Gastroesophageal sphincter (tissue), 4 donors: ENCODE measurements around the gene CAMKMT. TPM values are rescaled to one million over a fixed set of nuclear protein-coding genes. Genes with fewer than 3 reads are reported as not detected.

Source experiments
- ATAC-seq: fragments of 150-250 bp; one replicate; pipeline ENCODE4 v1.9.1; 2016; ENCODE audit warnings: mild to moderate bottlenecking, moderate library complexity
- H3K27ac ChIP-seq, 4 donors: fragments of 200-600 bp; sonication (generic) in 3 of 4; 1 replicate in 3 of 4; 2 replicates in 1 of 4; pipeline ENCODE4 v1.5.1; 2016 to 2019
- H3K27me3 ChIP-seq: fragments of 200-600 bp; sonication (generic); one replicate; pipeline ENCODE4 v1.5.1; 2019
- H3K36me3 ChIP-seq, 2 donors: fragments of 200-600 bp; sonication (generic); one replicate each; pipeline ENCODE4 v1.5.1; 2019; ENCODE audit warnings: control low read depth in 1 of 2
- H3K4me1 ChIP-seq, 3 donors: fragments of 200-600 bp; sonication (generic); 1 replicate in 2 of 3; 2 replicates in 1 of 3; pipeline ENCODE4 v1.5.1; 2016 to 2019; ENCODE audit warnings: control low read depth in 2 of 3
- H3K4me3 ChIP-seq, 2 donors: fragments of 200-600 bp; sonication (generic); one replicate each; pipeline ENCODE4 v1.5.1; 2019; ENCODE audit warnings: mild to moderate bottlenecking in 1 of 2, moderate library complexity in 1 of 2
- H3K9me3 ChIP-seq, 3 donors: fragments of 200-600 bp; sonication (generic); one replicate each; pipeline ENCODE4 v1.5.1; 2017 to 2019; ENCODE audit warnings: control low read depth in 2 of 3
- EP300 ChIP-seq: sonication (generic); formaldehyde crosslinking; IDR thresholded peaks from one replicate; pipeline ENCODE4 v1.6.1; 2017; ENCODE audit warnings: antibody characterized with exemption, mild to moderate bottlenecking
- POLR2A ChIP-seq, 2 donors: fragments of 450-650 bp; IDR thresholded peaks; one replicate each; pipeline ENCODE4 v1.6.1; 2017; ENCODE audit warnings: antibody characterized with exemption in 2 of 2, mild to moderate bottlenecking in 2 of 2, moderate library complexity in 1 of 2
- POLR2AphosphoS5 ChIP-seq: sonication (generic); formaldehyde crosslinking; IDR thresholded peaks from one replicate; pipeline ENCODE4 v1.6.1; 2017; ENCODE audit warnings: antibody characterized with exemption
- WGBS, 2 donors: methylation state at CpG; one replicate each; pipeline ENCODE4 v1.1.5; 2018; ENCODE audit warnings: low coverage in 1 of 2; 5-methylcytosine and 5-hydroxymethylcytosine counted together
- total RNA-seq, 4 donors: library from RNA; depleted of rRNA; stranded (reverse); fragments of >200 nt; gene quantifications; one replicate each; pipeline ENCODE4 v1.1.0, GENCODE V29; 2016
- TF ChIP-seq, protein P1 (sequence below), 4 experiments: fragments of 200-600 bp in 2 of 4; fragments of 450-650 bp in 2 of 4; sonication (generic) in 1 of 4; IDR thresholded peaks; one replicate each; pipeline ENCODE4 v1.5.1; 2017 to 2019; ENCODE audit warnings: antibody characterized with exemption in 4 of 4, mild to moderate bottlenecking in 2 of 4, moderate library complexity in 2 of 4

CAMKMT gene
- total RNA-seq, 4 donors from 2014 or later = 4.2 to 19.5 (median 11.0) TPM

DNA sequence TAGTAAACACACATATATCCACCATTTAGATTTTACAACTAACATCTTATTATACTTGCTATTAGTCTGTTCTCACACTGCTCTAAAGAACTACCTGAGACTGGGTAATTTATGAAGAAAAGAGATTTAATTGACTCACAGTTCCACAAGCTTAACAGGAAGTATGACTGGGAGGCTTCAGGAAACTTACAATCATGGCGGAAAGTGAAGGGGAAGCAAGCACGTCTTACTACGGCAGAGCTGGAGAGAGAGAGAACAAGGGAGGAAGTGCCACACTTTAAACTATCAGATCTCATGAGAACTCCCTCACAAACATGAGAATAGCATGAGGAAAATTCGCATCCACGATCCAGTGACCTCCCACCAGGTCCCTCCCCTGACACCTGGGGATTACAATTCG is 240.7 kb downstream of the CAMKMT start:
- Histone ChIP-seq H3K27ac (no peak overlapping the region), H3K9me3 (no peaks in the 10 kb centered on the region), H3K4me3 (no peak overlapping the region), H3K4me1 (no peaks in the 10 kb centered on the region), H3K27me3 (no peaks in the 10 kb centered on the region), H3K36me3 (no peaks in the 10 kb centered on the region)
- 80 to 83% methylated on average over 6 of the region's 6 CpGs for WGBS, 2 donors
- TF ChIP-seq, protein P1, sequence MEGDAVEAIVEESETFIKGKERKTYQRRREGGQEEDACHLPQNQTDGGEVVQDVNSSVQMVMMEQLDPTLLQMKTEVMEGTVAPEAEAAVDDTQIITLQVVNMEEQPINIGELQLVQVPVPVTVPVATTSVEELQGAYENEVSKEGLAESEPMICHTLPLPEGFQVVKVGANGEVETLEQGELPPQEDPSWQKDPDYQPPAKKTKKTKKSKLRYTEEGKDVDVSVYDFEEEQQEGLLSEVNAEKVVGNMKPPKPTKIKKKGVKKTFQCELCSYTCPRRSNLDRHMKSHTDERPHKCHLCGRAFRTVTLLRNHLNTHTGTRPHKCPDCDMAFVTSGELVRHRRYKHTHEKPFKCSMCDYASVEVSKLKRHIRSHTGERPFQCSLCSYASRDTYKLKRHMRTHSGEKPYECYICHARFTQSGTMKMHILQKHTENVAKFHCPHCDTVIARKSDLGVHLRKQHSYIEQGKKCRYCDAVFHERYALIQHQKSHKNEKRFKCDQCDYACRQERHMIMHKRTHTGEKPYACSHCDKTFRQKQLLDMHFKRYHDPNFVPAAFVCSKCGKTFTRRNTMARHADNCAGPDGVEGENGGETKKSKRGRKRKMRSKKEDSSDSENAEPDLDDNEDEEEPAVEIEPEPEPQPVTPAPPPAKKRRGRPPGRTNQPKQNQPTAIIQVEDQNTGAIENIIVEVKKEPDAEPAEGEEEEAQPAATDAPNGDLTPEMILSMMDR (IDR thresholded peaks at IDR 0.05) = no peak
- TF ChIP-seq EP300 = no peak
- no peak for TF ChIP-seq POLR2A (IDR thresholded peaks at IDR 0.05)
- TF ChIP-seq POLR2AphosphoS5 = no peak
- no peak for ATAC-seq

- no peaks in the 10 kb centered on the region for H3K27me3 ChIP-seq
- no peak for ATAC-seq
- no peak for TF ChIP-seq POLR2A (IDR thresholded peaks at IDR 0.05)
- TF ChIP-seq, protein P1 (IDR thresholded peaks at IDR 0.05) = no peak
- TF ChIP-seq EP300 = no peak
- TF ChIP-seq POLR2AphosphoS5 = no peak
- WGBS, 2 donors = 73 to 100% methylated on average over 1 of the region's 1 CpG
- no peaks in the 10 kb centered on the region for H3K9me3 ChIP-seq
- no peak overlapping the region for H3K4me3 ChIP-seq
- no peaks in the 10 kb centered on the region for H3K36me3 ChIP-seq
- no peak overlapping the region for H3K27ac ChIP-seq
- no peaks in the 10 kb centered on the region for H3K4me1 ChIP-seq
Observed at GRCh38 chr2:44605511-44605910, 243.8 kb downstream of the CAMKMT start.

DNA sequence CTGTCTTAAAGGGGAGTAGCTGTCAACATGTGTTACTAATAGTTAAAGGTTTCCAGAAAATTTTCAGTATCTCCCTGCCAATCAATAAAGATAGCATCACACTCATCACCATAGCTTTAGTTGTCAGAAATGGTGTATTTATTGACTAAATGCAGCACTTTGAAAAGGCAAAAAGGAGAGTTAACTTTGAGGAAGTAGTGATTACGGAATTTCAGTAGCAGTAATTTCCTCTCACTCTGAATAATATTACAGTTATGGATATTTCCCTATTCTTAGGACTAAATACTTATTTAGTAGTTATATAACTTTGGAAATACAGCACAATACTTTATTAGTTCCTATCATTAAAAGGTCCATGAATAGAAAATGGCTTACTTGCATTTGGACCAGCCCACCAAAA is 250.5 kb downstream of the CAMKMT start:
- TF ChIP-seq, protein P1 (IDR thresholded peaks at IDR 0.05) = no peak
- no peak for TF ChIP-seq EP300
- no peak for TF ChIP-seq POLR2AphosphoS5
- no peak for TF ChIP-seq POLR2A (IDR thresholded peaks at IDR 0.05)
- no peaks in the 10 kb centered on the region for H3K9me3 ChIP-seq
- H3K4me3 ChIP-seq = no peak overlapping the region
- no peaks in the 10 kb centered on the region for H3K4me1 ChIP-seq
- H3K27me3 ChIP-seq = no peaks in the 10 kb centered on the region
- WGBS, 2 donors = 83 to 100% methylated on average over 1 of the region's 1 CpG
- no peak overlapping the region for H3K27ac ChIP-seq
- ATAC-seq = no peak
- H3K36me3 ChIP-seq = no peaks in the 10 kb centered on the region

DNA sequence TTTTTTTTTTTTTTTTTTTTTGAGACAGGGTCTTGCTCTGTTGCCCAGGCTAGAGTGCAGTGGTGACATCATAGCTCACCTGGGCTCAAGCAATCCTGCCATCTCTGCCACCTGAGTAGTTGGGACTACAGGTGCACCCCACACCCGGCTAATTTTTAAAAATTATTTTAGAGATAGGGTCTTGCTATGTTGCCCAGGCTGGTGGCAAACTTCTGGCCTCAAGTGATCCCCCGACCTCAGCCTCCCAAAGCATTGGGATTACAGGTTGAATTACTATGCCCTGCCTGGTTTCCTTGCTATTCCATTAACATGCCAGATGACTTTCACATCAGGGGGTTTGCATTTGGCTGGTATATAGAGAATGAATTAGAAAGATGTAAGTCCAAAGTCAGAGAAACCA is 253.2 kb downstream of the CAMKMT start:
- Histone ChIP-seq H3K36me3 (no peaks in the 10 kb centered on the region), H3K27ac (no peak overlapping the region)
- WGBS, 2 donors = 100% methylated on average over 1 of the region's 2 CpGs; no CpG with 5 or more reads in 1 of the 2 donors

DNA sequence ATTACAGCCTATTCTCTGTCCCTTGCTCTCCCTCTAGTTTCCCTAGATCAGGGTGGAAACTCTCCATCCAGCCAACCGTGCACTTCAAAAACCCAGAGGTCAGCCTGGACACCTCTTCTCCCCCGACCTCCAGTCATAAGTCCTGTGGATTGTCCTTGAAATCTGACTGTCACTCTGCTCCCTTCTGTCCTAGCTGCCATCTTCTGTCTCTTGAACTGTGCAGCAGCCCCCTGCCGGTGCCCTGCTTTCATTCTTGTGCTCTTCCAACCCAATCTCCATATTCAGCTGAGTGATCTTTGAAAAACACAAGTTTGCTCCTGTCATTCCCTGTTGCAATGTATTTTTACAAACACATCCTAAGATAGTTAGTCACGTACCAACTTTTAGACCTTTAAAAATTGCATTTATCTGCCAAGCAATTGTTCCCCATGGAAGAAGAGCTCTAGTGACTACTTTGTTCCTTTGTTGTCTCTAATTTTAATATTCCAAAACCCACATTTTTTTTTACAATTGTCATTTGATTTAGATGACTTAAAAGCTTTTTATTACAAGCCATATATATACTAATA is 254.3 kb downstream of the CAMKMT start:
- Histone ChIP-seq H3K9me3 (no peaks in the 10 kb centered on the region), H3K27ac (no peak overlapping the region), H3K4me1 (no peaks in the 10 kb centered on the region), H3K36me3 (no peaks in the 10 kb centered on the region), H3K27me3 (no peaks in the 10 kb centered on the region), H3K4me3 (no peak overlapping the region)
- TF ChIP-seq EP300 (no peak), POLR2AphosphoS5 (no peak), POLR2A (IDR thresholded peaks at IDR 0.05) (no peak)
- TF ChIP-seq, protein P1 (IDR thresholded peaks at IDR 0.05) = no peak
- no peak for ATAC-seq
- WGBS, 2 donors = 60 to 64% methylated on average over 3 to 4 of the region's 4 CpGs

More for the DNA sequence above, 253.2 kb downstream of the CAMKMT start:
- no peak overlapping the region for H3K4me3 ChIP-seq
- H3K4me1 ChIP-seq = no peaks in the 10 kb centered on the region
- no peaks in the 10 kb centered on the region for H3K27me3 ChIP-seq
- ATAC-seq = no peak
- TF ChIP-seq POLR2A (IDR thresholded peaks at IDR 0.05) = no peak
- TF ChIP-seq, protein P1 (IDR thresholded peaks at IDR 0.05) = no peak
- TF ChIP-seq POLR2AphosphoS5 = no peak
- TF ChIP-seq EP300 = no peak
- no peaks in the 10 kb centered on the region for H3K9me3 ChIP-seq
